ENCODE data around the gene PRCC.

The PRCC gene

DNA sequence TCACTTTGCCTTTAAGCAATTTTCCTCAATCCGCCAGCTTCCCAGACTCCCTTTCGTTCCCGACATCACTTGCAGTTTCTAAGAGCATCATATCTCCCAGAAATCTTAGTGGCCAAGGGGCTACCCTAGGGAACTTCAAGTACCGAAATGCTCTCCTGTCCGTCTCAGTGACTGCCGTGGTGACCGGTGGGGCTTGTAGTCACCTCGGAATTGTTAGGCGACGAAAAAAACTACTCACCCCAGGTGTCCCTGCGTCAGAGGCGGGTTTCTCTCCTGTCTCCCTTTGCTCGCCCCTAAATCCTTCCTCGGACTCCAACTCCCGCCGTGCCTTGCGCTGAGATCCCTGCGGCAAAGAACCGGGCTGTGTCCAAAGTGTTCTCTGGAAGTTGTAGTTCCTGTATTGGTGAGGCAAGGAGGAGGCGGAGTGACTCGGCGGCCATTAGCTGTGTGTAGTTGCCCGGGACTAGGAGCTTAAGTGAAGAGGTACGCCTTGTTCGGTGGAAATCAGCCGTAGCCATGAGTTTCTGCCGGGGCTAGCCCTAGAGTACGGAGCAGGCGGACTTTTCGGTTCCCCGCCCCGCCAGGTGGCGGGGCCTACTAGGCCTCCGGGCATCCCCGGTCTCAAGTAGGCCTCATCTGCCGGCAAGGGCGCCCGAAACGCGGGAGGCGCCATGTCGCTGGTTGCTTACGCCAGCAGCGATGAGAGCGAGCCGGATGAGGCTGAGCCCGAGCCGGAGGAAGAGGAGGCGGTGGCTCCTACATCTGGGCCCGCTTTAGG, at the start of gene PRCC:
Gene PRCC, plus strand, starts transcription at position 435 of the 778 bp plus-strand sequence. Its CDS starts 237 bp downstream, at position 672.
- no peak for TF ChIP-seq CTCF (conservative IDR thresholded peaks at IDR 0.05)
- H3K27ac ChIP-seq: peak within 1 kb of the TSS; percentile 91

GRCh38 chr1:156721131-156721530, 46.2 kb upstream of the PRCC start:
- H3K27ac ChIP-seq: no peak overlapping the region
- no peak for TF ChIP-seq CTCF (conservative IDR thresholded peaks at IDR 0.05)

DNA sequence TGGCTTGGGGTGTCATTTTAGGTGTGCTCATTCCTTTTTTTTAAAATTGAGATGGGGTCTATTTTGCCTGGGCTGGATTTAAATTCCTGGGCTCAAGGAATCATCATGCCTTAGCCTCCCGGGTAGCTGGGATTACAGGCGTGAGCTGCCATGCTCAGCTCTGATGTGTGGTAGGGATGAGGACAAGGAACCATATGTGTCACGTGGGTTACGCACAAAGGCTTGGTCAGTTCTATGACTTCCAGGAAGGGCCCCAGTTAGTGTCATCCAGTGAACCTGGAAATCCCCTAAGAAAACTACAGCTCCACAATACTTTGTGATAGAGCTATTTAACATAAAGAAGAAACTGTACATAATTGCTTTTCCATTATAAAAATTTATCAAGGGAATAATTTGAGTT, 45.8 kb upstream of the PRCC start:
- H3K27ac ChIP-seq: no peak overlapping the region
- no peak for TF ChIP-seq CTCF (conservative IDR thresholded peaks at IDR 0.05)

DNA sequence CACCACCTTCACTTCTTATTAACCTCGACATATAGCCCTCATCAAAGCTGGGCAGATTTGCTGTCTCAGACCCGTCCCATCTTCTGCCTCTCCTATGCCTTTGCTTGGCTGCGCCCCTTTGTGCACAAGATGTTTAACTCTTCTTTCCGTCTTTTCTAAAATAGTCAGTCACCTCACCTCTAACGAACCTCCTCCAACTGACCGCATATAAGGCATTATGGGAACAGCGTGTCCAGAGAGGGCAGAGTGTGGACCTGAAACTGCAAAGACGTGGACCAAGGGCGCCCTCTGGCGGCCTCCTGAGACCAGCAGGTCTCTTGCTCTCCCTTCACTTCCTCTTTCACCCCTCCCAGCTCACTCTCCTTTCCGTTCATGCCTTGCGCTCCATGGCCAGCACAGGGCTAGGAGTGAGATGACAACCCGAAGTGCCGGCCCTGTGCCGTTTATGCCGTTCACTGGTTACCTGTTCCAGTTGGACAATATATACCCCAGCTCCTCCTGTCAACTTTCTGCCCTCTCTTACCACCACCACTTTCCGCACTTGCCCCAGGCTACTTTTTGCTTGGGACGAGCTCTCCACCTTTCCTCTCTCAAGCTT, 41.6 kb upstream of the PRCC start:
- peak; percentile 92 for TF ChIP-seq CTCF (conservative IDR thresholded peaks at IDR 0.05)
- peak overlapping the region; percentile 91; the same call in 1 of the 2 replicates for H3K27ac ChIP-seq

- no peak; the same call in 1 of the 2 replicates for TF ChIP-seq CTCF (conservative IDR thresholded peaks at IDR 0.05)
- peak overlapping the region; percentile 91; the same call in 1 of the 2 replicates for H3K27ac ChIP-seq
These were observed 40.6 kb upstream of the PRCC start for GRCh38 chr1:156726549-156727226.

- TF ChIP-seq CTCF (conservative IDR thresholded peaks at IDR 0.05): no peak
- peak overlapping the region; percentile 91 for H3K27ac ChIP-seq
These were observed 39.8 kb upstream of the PRCC start for GRCh38 chr1:156727492-156727891.

DNA sequence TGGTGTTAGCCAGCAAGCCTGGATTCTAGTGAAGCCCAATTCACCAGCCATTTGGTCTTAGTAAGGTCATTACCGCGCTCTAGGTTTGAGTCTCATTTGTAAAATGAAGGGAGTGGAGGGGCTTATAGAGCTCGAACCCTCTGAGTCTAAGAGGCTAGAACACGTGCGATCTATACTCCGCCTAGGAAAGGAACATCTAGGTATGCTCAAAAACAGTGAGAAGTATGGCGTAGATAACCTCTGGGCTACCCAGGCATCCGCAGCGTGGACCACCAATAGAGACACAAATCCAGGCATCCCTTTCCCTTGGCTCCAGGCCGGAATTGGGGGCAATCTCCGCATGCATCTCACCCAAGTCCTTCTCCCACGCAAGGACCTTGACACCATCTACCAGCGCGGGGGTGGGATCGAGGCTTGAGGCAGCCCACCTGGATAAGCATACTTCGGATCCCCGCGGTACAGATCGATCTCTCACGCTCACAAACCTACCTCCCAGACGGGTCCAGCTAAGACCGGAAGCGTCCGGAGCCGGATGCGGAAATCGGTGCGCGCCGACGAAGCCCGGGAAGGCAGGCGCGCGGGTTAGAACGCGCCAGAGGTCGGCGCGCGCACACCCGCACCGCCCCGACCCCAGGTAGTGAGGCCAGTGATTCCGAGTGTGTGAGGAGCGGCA, 39.3 kb upstream of the PRCC start, which contains the start of gene METTL25B:
Gene METTL25B, plus strand, starts transcription at position 544 of the 673 bp plus-strand sequence. CDS start 636 bp downstream, outside the sequence.
- no peak for TF ChIP-seq CTCF (conservative IDR thresholded peaks at IDR 0.05)

More for the DNA sequence above, 39.3 kb upstream of the PRCC start, which contains the start of gene METTL25B:
- H3K27ac ChIP-seq: peak within 1 kb of the TSS; percentile 91

All from VCaP (cell line).